ENCODE data around the gene C20orf202.

Gene C20orf202

DNA sequence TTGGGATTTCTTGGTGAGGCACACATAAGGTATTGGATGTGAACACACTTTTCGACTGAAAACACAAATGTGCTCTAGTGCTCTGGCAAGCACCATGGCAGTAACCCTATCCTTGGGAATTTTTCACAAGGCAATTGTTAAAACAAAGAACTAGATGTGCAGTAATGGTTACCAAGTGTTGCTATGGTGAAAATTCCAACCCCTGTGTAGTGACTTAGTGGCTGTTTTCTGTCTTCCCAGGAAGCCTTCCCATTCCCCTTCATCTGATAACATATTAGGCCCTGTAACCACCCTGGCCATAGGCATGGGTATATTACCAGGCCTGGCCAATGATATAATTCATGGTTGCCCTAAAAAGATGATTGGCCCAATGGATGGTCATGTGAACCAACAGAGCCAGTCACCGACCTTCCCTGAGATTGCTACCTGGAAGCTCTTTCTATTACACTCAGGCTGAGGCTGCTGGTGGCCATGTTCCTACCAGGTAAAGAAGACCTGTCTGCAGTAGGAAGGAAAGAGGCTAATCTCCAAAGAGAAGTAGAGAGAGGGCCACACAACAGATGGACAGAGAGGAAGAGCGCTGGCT is 4.1 kb downstream of the C20orf202 start:
- H3K36me3 ChIP-seq (ENCODE audit: low read length), result no peaks in the 10 kb centered on the region
- H3K9ac ChIP-seq (ENCODE audit: low read length), result no peak overlapping the region
- TF ChIP-seq, protein P1, sequence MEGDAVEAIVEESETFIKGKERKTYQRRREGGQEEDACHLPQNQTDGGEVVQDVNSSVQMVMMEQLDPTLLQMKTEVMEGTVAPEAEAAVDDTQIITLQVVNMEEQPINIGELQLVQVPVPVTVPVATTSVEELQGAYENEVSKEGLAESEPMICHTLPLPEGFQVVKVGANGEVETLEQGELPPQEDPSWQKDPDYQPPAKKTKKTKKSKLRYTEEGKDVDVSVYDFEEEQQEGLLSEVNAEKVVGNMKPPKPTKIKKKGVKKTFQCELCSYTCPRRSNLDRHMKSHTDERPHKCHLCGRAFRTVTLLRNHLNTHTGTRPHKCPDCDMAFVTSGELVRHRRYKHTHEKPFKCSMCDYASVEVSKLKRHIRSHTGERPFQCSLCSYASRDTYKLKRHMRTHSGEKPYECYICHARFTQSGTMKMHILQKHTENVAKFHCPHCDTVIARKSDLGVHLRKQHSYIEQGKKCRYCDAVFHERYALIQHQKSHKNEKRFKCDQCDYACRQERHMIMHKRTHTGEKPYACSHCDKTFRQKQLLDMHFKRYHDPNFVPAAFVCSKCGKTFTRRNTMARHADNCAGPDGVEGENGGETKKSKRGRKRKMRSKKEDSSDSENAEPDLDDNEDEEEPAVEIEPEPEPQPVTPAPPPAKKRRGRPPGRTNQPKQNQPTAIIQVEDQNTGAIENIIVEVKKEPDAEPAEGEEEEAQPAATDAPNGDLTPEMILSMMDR (IDR thresholded peaks at IDR 0.05; ENCODE audit: insufficient read depth, low read length, poor library complexity, severe bottlenecking), result no peak
- no peak for TF ChIP-seq EZH2phosphoT487 (conservative IDR thresholded peaks at IDR 0.05; ENCODE audit: low read length)
- H3K4me3 ChIP-seq (ENCODE audit: insufficient read depth, low read length, poor library complexity, severe bottlenecking), result no peak overlapping the region
- H3K27ac ChIP-seq (ENCODE audit: low read depth, low read length), result no peak overlapping the region
- H4K20me1 ChIP-seq (ENCODE audit: low read depth, low read length), result no peaks in the 10 kb centered on the region
- H3K4me2 ChIP-seq (ENCODE audit: low read depth, low read length, poor library complexity, severe bottlenecking), result no peak overlapping the region
- H3K9me2 ChIP-seq (replicated peaks; ENCODE audit: insufficient read depth, low read length), result no peaks in the 10 kb centered on the region
- H3F3A ChIP-seq (ENCODE audit: insufficient read depth), result no peaks in the 10 kb centered on the region
- no peak overlapping the region for H2AFZ ChIP-seq (ENCODE audit: low read depth, low read length, severe bottlenecking)
- H3K27me3 ChIP-seq (ENCODE audit: low read length), result no peaks in the 10 kb centered on the region
- H3K9me3 ChIP-seq (ENCODE audit: insufficient read depth, low read length), result no peaks in the 10 kb centered on the region
- no peaks in the 10 kb centered on the region for H3K79me2 ChIP-seq (ENCODE audit: insufficient read depth, low read length)

DNA sequence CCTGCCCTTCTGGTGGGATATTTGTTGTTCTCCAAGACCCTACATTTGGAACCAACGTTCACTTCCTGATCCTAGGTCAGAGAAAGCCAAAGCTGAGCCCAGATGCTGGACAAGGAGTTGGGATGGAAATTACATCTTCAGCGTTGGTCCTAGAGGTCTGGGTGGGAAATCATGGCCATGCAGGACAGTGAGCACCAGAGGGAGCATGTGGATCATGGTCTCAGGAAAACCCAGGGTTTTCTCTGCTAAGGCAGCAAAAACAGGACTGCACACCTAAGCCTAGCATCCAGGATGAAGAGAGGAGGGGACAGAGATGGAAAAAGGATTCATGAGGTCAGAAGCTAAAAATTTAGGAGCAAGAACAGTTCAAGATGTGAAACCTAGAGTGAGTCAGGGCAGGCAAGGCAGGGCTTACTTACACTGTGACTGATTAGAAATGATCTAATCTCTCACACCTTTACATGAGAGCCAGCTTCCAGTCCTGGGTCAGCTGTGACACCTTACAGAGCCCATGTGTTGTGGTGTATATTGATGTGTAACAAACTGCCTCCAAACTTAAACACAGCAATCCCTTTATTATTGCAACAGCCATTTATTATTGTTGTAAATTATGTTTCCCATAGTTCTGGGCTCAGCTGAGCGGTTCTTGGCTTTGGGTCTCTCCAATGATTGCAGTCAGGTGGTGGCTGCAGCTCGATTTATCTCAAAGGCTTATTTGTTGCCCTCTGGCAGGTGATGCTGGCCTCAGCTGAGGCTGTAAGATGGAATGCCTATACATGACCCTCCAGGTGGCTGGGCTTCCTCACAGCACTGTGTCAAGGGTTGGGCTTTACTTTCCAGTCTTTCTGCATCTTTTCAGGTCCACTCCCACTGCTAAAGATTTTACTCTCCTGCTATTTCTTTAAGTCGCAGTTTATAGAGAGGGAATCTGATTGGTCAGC is 6.5 kb downstream of the C20orf202 start:
- no peaks in the 10 kb centered on the region for H3K27me3 ChIP-seq (ENCODE audit: low read length)
- no peaks in the 10 kb centered on the region for H4K20me1 ChIP-seq (ENCODE audit: low read depth, low read length)
- H3K4me3 ChIP-seq (ENCODE audit: insufficient read depth, low read length, poor library complexity, severe bottlenecking), result no peak overlapping the region
- TF ChIP-seq EZH2phosphoT487 (conservative IDR thresholded peaks at IDR 0.05; ENCODE audit: low read length), result no peak
- TF ChIP-seq, protein P1 (IDR thresholded peaks at IDR 0.05; ENCODE audit: insufficient read depth, low read length, poor library complexity, severe bottlenecking), result no peak
- H3K9me2 ChIP-seq (replicated peaks; ENCODE audit: insufficient read depth, low read length), result no peaks in the 10 kb centered on the region
- no peaks in the 10 kb centered on the region for H3K36me3 ChIP-seq (ENCODE audit: low read length)
- no peaks in the 10 kb centered on the region for H3F3A ChIP-seq (ENCODE audit: insufficient read depth)
- no peaks in the 10 kb centered on the region for H3K9me3 ChIP-seq (ENCODE audit: insufficient read depth, low read length)
- H3K9ac ChIP-seq (ENCODE audit: low read length), result no peak overlapping the region
- no peak overlapping the region for H2AFZ ChIP-seq (ENCODE audit: low read depth, low read length, severe bottlenecking)
- no peak overlapping the region for H3K27ac ChIP-seq (ENCODE audit: low read depth, low read length)
- no peak overlapping the region for H3K4me2 ChIP-seq (ENCODE audit: low read depth, low read length, poor library complexity, severe bottlenecking)
- no peaks in the 10 kb centered on the region for H3K79me2 ChIP-seq (ENCODE audit: insufficient read depth, low read length)

DNA sequence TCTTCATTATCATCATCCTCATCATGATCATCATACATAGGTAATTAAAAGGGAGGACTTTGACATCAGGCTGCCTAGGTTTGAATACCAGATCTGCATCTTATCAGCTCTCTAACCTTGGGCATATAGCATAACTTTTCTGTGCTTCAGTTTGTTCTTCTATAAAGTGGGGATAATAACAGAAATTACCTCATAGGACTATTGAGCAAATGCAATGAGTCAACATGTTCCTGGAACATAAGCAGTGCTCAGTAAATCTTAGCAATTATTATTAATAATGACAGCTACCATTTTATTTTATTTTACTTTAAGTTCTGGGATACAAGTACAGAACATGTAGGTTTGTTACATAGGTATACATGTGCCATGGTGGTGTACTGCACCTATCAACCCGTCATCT is 7.2 kb downstream of the C20orf202 start:
- Histone ChIP-seq H2AFZ (ENCODE audit: low read depth, low read length, severe bottlenecking) (no peak overlapping the region), H3K79me2 (ENCODE audit: insufficient read depth, low read length) (no peaks in the 10 kb centered on the region), H4K20me1 (ENCODE audit: low read depth, low read length) (no peaks in the 10 kb centered on the region), H3K4me3 (ENCODE audit: insufficient read depth, low read length, poor library complexity, severe bottlenecking) (no peak overlapping the region), H3K27ac (ENCODE audit: low read depth, low read length) (no peak overlapping the region), H3K4me2 (ENCODE audit: low read depth, low read length, poor library complexity, severe bottlenecking) (no peak overlapping the region), H3K9ac (ENCODE audit: low read length) (no peak overlapping the region), H3K27me3 (ENCODE audit: low read length) (no peaks in the 10 kb centered on the region), H3K9me3 (ENCODE audit: insufficient read depth, low read length) (no peaks in the 10 kb centered on the region), H3K36me3 (ENCODE audit: low read length) (no peaks in the 10 kb centered on the region), H3F3A (ENCODE audit: insufficient read depth) (no peaks in the 10 kb centered on the region), H3K9me2 (replicated peaks; ENCODE audit: insufficient read depth, low read length) (no peaks in the 10 kb centered on the region)
- TF ChIP-seq, protein P1 (IDR thresholded peaks at IDR 0.05; ENCODE audit: insufficient read depth, low read length, poor library complexity, severe bottlenecking), result no peak
- TF ChIP-seq EZH2phosphoT487 (conservative IDR thresholded peaks at IDR 0.05; ENCODE audit: low read length), result no peak
